ENCODE results near the gene PRLHR. TPM values are rescaled to one million over a fixed set of nuclear protein-coding genes. Genes with fewer than 3 reads are reported as not detected.

Gene PRLHR
- total RNA-seq, 1 donor from 2014 or later: not detected

- intact Hi-C loops (cut with micrococcal nuclease): no loop called here
- Histone ChIP-seq H3K36me3 (no peaks in the 10 kb centered on the region), H3K27me3 (ENCODE audit: low read depth) (peaks cover 77% of the 10 kb centered on the region), H3K4me1 (no peaks in the 10 kb centered on the region), H3K9me3 (replicated peaks) (peaks cover 13% of the 10 kb centered on the region), H3K27ac (replicated peaks) (no peak overlapping the region), H3K4me3 (no peak overlapping the region)
- no peak for TF ChIP-seq CTCF (IDR thresholded peaks at IDR 0.05; ENCODE audit: borderline replicate concordance)
- DNase-seq: no peak
These were observed 12.9 kb downstream of the PRLHR start for GRCh38 chr10:118582511-118582910.

- intact Hi-C loops (cut with micrococcal nuclease): no loop called here
- peaks cover 74% of the 10 kb centered on the region for H3K27me3 ChIP-seq (ENCODE audit: low read depth)
- no peak overlapping the region for H3K4me3 ChIP-seq
- peaks cover 13% of the 10 kb centered on the region for H3K9me3 ChIP-seq (replicated peaks)
- H3K36me3 ChIP-seq: no peaks in the 10 kb centered on the region
- H3K4me1 ChIP-seq: no peaks in the 10 kb centered on the region
- no peak overlapping the region for H3K27ac ChIP-seq (replicated peaks)
- no peak for DNase-seq
- no peak for TF ChIP-seq CTCF (IDR thresholded peaks at IDR 0.05; ENCODE audit: borderline replicate concordance)
These were observed 14.1 kb downstream of the PRLHR start for GRCh38 chr10:118581340-118581739.

GRCh38 chr10:118580702-118581101 is 14.7 kb downstream of the PRLHR start:
- intact Hi-C loops (cut with micrococcal nuclease): no loop called here
- H3K9me3 ChIP-seq (replicated peaks): peaks cover 13% of the 10 kb centered on the region
- H3K27me3 ChIP-seq (ENCODE audit: low read depth): peaks cover 69% of the 10 kb centered on the region
- DNase-seq: no peak
- H3K4me3 ChIP-seq: no peak overlapping the region
- no peaks in the 10 kb centered on the region for H3K36me3 ChIP-seq
- H3K4me1 ChIP-seq: no peaks in the 10 kb centered on the region
- TF ChIP-seq CTCF (IDR thresholded peaks at IDR 0.05; ENCODE audit: borderline replicate concordance): no peak
- no peak overlapping the region for H3K27ac ChIP-seq (replicated peaks)

GRCh38 chr10:118573512-118573911 is 21.9 kb downstream of the PRLHR start:
- no peak overlapping the region for H3K27ac ChIP-seq (replicated peaks)
- no peak for TF ChIP-seq CTCF (IDR thresholded peaks at IDR 0.05; ENCODE audit: borderline replicate concordance)
- H3K36me3 ChIP-seq: no peaks in the 10 kb centered on the region
- intact Hi-C loops (cut with micrococcal nuclease): no loop called here
- no peaks in the 10 kb centered on the region for H3K9me3 ChIP-seq (replicated peaks)
- H3K4me3 ChIP-seq: no peak overlapping the region
- DNase-seq: no peak
- H3K27me3 ChIP-seq (ENCODE audit: low read depth): peaks cover 43% of the 10 kb centered on the region
- peaks cover 14% of the 10 kb centered on the region for H3K4me1 ChIP-seq

GRCh38 chr10:118572256-118573041 is 23.0 kb downstream of the PRLHR start:
- H3K27ac ChIP-seq (replicated peaks): no peak overlapping the region
- peaks cover 38% of the 10 kb centered on the region for H3K27me3 ChIP-seq (ENCODE audit: low read depth)
- TF ChIP-seq CTCF (IDR thresholded peaks at IDR 0.05; ENCODE audit: borderline replicate concordance): no peak
- peaks cover 18% of the 10 kb centered on the region for H3K4me1 ChIP-seq
- no peaks in the 10 kb centered on the region for H3K36me3 ChIP-seq
- no peak for DNase-seq
- H3K4me3 ChIP-seq: no peak overlapping the region
- intact Hi-C loops (cut with micrococcal nuclease): no loop called here
- H3K9me3 ChIP-seq (replicated peaks): no peaks in the 10 kb centered on the region
